MV-4-11 (cell line): ENCODE data around the gene GLUL.
"Not testable (repeated sequence)": the region's sequence is repeated elsewhere in the genome, so short reads cannot be mapped to it uniquely, and the experiment has no call there.

Experiments
- DNase-seq: peaks from one replicate; lab custom pipeline; 2025; lab: John Stamatoyannopoulos, UW

GLUL gene

DNA sequence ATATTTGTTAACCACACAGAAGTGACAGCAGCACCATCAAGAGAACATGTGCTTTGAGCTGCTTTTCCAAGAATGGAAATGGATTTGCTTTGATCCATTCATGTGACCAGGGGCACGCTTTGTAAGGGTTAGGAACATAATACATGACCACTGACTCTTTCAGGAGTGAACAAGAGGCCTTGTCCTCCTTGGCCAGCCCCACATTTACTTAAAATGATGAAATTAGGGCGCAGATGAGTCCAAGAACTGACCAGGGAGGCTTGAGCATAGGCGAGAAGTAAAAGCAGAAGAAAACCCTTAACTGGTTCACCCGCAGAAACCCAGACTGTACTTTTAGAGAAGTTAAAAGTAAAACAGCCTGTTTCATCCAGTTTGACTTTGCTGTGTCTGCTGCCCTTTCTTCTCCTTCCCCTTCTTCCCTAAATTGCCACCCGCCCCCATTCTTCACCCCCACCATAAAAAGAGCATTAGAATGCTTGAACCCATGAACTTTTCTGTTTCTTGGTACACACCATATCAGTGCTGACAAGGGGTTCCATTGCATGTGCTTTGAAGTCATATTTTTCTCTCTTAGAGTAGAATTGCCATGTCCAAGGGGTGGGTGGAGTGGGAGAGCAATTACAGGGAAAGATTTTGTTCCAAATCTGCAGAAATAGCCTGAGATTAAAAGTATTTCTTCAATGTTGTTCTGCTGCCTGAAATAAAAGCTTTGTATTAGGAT lies 2.6 kb upstream of the GLUL start:
- DNase-seq, result peak; percentile 93

DNA sequence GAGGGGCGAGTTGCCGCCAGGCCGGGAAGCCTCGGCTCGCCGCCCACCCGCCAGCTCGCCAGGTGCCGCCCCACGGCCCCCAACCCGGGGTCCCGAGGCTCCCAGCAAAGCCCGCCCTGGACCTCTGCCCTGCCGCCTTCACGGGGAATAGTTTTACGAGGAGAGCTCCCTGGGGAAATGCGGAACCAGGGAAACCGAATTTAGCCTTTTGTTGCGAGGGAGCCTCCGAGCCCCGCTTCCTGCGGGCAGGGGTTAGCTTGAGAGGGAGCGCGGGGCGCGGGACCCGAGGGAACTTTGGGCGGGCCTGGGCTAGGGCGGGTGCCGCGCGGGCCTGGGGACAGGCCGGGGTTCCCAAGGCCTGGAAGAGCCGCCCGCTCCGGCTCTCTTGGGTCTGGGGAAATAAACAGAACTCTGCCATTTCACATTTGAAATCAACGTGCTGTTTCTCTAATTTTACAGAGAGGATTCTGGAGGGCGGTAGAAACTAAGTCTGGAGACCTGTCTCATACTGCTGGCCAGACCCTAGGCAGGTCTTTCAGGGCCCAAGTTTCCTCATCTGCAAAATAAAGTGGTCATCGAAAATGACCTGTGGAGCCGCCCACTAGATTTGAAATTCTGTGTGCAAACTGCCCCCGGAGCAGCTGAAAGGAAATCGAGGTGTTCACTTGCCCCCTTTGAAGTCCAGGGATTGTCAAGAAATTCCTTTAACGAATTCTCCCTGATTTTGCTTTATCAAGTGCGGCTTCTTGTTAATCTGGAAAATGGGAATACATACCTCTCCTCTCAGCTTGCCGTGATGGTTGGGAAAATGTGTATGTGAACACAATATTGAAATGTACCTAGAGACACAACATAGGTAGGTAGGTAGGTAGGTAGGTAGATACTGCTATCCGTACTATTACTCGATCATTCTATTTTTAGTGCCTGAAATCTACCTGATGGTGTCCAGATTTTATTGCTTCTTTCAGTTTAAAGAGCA lies 749 bp upstream of the GLUL start:
- peak; percentile 70 for DNase-seq

DNA sequence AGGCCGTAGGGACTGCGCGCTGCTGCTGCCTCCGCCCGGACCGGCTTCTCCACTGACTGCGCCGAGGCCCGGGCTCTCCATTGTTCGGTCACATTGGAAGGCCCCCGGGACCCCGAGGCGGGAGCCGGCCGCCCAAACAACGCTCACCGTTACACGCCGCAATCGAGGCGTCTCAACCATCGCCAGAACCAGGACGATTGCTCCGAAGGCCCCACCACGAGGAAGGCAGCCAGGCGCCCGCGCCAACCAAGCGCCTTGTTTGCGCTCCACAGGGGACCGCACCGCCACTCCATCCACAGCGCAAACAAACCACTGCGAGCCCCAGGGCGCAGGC lies 595 bp downstream of the GLUL start:
- DNase-seq, result no peak

DNA sequence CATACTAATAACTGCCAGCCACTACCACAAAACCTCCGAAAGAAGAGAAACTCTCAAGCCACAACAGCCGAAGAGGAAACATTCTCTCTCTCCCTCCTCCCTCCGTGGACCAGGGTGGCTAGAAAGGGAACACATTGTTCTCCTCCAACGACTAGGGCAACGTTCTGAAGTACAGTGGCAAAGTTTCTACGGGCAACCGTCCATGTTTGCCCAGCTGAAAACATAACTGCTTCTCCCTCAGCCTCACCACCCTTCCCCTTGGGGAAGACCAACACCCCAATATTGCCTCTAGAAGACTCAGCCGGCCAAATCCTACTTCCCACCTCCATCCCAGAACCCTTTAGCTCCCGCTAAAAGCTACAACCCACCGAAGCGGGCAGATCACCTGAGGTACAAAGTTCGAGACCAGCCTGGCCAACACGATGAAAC lies 2.0 kb downstream of the GLUL start:
- DNase-seq, result peak; percentile 60

DNA sequence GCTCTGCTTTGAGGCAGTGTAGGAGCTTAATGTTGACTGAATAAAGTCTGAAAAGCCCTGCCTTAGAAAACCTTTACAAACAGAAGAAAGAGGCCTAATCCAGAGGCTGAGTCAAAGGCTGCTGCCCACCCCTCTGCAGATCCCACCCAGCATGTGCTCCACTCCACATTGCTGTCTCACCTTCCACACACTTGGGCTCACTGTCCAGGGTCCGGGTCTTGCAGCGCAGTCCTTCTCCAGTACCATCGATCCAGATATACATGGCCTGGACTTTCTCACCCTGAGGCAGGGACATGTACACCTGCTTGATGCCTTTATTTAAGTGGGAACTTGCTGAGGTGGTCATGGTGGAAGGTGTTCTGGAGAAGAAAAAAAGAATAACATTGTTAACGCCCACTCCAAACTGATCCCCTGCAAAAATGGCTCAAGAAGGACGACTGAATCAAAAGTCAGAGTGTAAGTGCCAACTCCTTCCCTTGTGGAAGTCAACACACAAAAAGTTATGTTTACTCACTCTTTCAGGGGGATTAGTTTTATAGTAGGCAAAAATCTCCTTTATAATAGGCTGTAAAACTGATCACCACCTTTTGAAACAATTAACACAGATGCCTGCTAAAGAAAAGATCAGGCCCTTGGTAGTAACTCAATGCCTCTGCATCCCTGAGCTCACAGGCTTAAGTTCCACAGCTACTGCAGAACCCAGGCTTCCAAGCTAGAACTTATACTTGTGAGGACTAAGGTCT lies 3.0 kb downstream of the GLUL start:
- DNase-seq, result no peak

DNA sequence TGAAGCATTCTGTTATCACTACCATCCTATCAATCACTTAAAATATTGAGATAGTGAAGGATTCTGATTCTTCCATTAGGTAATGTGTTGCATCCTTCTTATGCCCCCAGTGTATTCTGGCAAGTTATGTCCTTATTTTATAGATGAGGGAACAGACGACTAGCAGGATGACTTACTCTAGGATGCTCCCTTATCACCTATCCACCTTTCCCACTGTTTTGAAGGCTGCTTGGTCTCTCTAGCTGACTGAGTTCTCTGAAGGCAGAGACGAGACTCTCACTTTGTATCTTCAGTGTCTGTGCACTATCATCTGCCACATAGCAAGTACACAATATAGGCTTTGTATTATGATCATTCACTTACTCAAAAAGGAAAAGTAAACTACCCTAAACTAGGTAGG lies 4.0 kb downstream of the GLUL start:
- DNase-seq, result no peak

DNA sequence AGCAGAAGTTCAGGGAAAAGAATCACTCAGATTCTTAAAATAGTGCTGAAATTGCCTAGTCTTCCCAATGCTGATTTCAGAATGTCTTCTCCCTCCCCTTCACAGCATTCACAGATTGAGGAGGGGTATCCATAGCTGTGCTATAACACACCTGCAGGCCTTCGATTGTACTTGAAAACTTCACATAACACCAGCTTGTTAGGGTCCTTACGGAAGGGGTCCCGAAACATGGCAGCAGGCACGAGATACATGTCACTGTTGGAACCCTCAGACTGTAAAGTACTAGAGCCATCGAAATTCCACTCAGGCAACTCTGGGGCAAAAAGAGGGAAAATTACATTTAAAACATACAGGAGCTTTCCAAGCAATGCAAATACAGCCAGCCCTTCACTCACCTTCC lies 4.6 kb downstream of the GLUL start:
- DNase-seq, result no peak

DNA sequence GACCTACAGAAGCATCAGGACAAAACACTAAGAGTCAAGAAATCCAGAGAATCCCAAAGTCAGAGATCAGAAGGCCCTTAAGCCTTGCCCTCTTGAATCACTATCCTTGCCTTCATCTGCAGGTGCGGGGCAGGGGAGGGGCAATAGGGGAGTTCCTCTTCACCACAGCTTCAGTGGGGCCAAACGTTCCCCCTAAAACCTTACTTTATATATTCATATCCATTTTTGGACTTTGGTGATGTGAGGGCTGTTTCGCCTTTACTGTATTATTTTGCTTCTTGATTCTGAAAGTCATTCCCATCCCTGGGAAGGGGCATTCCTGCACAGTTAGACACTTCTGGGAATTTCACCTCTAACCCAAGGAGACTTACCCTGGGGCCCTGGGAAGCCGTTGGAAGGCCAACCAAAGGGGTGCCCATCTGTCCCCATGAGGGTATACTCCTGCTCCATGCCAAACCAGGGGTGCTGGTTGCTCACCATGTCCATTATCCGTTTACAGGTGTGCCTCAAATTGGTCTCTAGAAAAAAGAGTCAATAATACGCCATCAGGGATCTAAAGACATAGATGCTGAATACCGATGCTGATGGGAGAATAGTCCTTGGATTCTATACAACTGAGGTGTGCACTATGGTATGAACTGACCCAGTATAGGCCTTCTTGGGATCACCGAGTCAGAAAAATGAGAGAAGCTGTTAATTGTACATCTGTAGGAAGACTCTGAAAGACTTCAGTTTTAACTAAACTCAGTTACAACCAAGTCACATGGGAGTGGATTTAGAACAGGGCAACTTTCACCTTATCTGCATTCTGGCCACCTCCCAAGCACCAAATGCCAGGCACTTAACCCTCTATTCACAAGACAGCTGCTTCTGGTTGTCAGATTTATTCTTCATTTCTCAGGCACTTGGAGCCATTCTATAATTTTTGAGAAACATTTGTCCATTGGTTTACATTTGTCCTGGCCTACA lies 5.4 kb downstream of the GLUL start:
- DNase-seq, result no peak

DNA sequence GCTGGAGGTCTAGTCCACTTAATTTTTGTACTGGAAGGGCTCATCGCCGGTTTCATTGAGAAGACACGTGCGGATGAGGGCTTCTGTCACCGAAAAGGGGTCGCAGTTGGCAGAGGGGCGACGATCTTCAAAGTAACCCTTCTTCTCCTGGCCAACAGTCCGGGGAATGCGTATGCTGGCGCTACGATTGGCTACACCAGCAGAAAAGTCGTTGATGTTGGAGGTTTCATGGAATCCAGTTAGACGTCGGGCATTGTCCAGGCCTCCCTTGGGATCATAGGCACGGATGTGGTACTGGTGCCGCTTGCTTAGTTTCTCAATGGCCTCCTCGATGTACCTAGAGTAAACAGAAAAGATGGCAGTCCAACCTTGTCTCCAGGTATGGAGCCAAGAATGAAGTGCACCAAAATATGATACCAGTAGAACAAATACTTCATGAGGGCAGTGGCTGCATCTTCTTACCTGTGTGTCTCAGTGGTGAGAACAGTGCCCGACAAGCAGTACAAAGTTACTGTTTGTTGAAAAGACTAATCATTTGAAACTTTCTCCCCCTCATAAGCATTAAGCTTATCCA lies 7.1 kb downstream of the GLUL start:
- no peak for DNase-seq

DNA sequence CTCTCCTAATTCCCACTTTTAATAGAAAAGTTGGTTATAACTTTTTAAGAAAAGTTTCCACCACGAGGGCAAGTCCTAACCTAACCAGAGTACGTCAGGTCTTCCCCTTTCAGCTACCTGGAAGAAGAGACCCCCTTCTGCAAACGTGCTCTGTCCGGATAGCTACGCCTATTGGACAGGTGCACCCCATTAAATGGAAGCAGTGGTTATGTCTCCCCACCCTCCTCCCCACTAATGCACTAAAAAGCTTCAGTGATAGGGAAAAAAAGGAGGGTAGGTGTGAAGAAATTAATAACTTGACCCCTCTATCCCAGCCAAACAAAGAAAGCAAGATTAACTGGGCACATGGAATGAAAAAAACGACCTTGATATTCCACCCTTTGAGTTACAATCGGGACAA lies 7.7 kb downstream of the GLUL start:
- DNase-seq, result no peak

DNA sequence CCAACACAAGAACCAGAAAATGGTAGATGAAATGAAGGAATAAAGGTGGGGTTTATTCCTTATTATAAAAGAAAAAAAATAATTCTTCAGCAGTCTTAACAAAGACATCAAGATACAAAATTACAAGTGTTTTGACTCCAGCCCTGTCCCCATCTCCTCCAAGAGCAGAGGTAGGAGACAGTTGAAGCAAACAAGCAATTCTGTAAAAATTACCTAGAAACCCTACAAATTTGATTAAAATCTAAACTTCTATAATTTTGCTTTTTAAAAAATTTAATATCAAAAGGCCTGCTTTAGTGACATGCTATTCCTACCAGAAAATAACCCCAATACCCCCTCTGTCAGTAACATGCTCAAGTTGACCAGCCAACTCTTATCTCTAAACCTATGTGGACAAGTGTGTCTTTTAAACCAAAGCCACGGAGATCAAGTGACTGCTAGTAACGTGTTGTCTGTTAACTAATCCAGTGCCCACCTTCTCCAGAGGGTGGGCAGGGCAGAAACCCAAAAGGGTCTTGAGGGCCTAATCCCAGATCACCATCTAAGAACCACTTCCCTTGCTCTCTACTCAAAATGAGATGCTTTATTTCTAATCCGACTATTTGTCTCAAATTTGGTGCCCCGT lies 8.4 kb downstream of the GLUL start:
- DNase-seq, result no peak

DNA sequence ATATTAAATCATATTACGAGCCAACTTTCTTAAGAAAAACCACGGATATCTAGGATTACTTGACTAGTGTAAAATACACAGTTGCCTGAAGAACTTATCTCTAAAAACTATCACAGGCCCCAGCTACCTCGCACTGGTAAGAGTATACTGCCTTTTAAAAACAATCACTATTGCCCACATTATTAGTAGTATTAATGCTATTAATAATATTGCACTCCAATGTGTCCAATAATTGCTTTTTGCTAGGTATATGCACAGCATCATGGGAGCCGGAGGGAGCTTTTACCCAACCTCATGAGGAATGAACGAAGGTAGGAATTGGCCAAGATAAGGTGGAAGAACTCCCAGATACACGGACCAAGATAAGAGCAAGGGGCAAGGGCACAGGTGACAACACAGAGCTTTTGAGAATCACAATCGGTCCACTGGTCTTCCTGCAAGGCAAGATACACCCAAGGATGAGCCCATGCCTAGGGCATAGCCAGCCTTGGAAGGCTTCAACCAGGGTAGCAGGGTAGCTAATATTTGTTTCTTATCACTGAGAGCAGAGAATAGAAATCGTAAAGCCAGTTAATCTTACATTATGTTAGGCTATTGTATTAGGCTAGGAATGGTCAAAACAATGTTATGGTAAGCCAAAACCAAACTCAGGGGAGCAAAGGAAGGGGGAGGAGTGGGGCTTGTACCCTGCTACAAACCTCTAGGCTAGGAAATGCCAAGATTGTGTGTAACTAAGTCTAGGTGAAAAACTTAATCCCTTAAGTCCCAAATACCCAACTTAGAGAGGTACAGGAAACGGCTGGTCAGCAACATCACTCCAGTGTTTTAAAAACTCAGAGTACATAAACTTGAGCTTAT lies 9.4 kb downstream of the GLUL start:
- no peak for DNase-seq

DNA sequence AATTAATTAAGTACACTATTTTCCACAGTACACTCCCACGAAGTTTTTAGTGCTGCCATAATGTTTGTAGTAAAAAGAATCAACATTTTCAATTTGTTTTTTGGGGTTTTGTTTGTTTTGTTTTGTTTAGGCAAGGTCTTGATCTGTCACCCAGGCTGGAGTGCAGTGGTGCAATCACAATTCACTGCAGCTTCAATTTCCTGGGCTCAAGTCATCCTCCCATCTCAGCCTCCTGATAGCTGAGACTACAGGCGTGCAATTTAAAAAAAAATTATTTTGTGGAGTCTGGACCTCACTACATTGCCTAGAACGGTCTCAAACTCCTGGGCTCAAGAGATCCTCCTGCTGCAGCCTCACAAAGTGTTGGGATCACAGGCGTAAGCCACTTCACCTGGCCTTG lies 11.4 kb downstream of the GLUL start:
- DNase-seq, result no peak

DNA sequence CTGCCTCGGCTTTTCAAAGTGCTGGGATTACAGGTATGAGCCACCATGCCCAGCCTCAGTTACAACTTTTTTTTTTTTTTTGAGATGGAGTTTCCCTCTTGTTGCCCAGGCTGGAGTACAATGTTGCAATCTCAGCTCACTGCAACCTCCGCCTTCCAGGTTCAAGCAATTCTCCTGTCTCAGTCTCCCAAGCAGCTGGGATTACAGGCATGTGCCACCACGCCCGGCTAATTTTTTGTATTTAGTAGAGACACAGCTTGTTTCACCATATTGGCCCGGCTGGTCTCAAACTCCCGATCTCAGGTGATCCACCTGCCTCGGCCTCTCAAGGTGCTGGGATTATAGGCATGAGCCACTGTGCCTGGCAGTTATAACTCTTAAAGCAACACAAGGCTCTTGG lies 11.8 kb downstream of the GLUL start:
- not testable (repeated sequence) for DNase-seq

DNA sequence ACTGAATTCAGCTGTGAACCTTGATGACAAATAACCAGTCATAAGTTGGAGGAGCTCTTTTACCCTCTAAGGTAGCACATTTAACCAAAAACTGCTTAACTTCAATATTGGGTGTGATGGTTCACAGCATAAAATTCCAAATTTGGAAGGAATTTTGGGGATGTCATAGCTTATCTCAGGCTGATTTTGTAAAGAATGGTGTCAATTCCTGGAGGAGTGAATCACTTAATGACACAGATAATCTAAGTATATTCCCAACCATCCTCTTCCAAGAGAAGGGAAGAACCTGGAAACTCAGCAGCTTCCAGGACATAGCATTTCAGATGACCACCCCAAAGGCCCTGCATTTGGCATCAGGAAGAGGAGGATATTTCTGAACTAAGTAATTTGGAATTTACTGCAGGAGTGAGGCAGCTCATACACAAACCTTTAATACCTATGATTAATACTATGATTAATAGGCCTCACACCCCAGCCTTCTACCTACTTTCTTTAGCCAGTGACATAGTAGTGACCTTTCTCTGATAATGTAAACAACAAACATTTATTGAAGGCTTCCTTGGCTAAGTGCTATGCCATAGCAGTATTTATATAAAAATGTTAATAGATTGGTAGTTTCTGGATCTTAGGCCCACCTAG lies 14.5 kb downstream of the GLUL start:
- DNase-seq, result no peak

DNA sequence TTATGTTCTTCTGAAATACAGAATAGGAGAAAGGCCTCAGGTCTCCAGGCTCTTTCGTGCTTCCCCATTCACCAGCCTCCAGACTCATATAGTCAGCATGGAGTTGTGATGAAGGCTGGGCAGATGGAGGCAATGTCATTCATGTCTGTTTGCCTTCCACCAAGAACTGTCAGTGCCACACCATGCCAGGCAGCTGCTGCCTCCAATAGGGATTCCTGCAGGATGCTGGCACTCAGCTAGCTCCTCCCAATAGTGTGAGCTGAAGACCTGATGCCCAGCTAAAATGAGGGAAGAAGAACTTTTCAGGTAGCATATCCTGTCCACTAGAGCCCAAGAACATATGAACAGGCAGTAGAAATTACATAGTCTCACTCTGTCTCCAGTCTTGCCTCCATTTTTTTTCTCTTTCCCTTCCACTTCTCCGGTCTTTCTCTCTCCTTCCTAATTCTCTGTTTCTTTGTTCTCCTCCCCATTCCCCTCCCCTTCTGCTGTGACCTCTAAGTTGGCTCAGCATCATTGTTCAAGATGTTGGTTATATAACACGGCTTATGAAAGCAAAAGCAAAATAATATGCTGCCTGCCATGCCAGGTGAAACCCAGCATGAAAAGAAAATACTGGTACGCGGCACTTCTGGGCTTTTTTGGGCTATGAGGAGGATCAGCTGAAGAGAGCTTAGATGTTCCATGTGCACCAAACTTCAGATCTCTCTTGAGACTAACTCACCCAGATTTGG lies 17.3 kb downstream of the GLUL start:
- no peak for DNase-seq

DNA sequence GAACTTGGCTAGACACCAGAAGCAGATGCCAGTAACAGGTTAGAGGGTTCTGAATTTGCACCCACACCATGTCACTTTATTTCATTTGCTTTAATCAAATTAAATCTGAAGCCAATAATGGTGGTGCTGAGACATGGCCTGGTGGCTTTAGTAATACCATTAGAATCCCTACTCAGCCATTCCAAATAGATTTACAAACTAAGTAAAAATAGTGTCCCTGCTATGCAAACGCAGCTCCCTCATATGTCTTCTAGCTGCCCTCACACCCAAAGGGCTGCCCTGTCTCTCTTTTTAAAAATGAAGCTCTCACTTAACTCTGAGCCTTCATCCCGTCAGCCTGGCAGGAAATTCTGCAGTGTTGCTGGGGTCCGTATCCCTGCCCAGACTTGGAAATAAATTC lies 21.1 kb downstream of the GLUL start:
- no peak for DNase-seq

DNA sequence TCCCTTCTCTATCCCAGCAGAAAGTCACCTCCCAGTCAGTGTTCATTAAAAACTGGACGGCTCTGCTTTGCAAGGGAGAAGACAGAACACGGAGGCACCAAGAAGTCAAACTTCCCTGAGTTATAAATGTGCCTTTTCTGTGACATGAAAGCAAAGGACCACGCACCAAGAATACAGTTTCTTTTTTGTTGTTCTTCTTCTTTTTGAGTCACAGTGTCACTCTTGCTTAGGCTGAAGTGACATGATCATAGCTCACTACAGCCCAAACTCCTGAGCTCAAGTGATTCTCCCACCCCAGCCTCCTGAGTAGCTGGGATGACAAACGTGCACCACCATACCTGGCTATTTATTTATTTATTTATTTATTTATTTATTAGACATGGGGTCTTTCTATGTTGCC lies 22.7 kb downstream of the GLUL start:
- peak; percentile 28 for DNase-seq

DNA sequence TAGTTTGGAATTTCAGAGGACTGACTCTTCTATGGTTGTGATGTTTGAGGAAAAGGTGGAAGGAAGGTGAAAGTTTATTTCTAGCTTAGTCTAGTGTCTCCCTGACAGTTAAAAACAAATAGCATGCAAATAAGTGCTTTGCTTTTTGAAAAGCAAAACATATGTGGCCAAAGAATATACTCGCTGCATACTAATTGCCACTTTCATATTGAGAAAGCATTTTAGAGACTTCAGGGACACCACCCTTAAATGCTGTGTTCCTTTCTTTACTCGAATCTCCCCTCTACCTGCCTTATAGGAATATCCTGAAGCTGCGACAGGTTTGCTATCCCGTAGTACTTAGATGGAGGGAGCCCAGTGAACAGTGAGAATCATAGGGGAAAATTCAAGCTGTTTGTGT lies 23.2 kb downstream of the GLUL start:
- DNase-seq, result no peak
